Measurements from ENCODE around the gene MIA. TPM values are rescaled to one million over a fixed set of nuclear protein-coding genes. Genes with fewer than 3 reads are reported as not detected.
"Not testable (repeated sequence)": the region's sequence is repeated elsewhere in the genome, so short reads cannot be mapped to it uniquely, and the experiment has no call there.

The MIA gene
- total and polyA plus RNA-seq, 2 of the 8 experiments (the other 6 are each of a cell fraction or from before 2014, with no cell fraction given) = not detected

DNA sequence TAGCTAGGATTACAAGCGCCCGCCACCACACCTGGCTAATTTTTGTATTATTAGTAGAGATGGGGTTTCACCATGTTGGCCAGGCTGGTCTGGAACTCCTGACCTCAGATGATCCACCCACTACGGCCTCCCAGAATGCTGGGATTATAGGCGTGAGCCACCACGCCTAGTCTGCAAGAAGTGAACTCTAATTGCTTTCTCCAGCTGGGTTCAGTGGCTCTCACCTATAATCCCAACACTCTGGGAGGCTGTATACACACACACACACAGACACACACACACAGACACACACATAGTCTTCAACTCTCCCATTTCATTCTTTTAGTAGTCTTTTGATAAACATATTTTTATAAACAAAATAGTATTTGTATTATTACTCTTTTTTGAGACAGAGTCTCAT lies 45.3 kb upstream of the MIA start:
- not testable (repeated sequence) for H3K9me3 ChIP-seq (ENCODE audit: insufficient read depth in 2 of 2, low read depth in 1 of 2, low read length in 1 of 2); H4K91ac ChIP-seq (replicated peaks; ENCODE audit: insufficient read length, low read length); H2BK20ac ChIP-seq (ENCODE audit: low read length); H4K5ac ChIP-seq (ENCODE audit: insufficient read length, low read depth, low read length); H3K23me2 ChIP-seq (ENCODE audit: low read depth, low read length); H3K27ac ChIP-seq (ENCODE audit: low read depth, low read length); H2BK5ac ChIP-seq (ENCODE audit: low read depth, low read length); H2AK5ac ChIP-seq (ENCODE audit: low read depth, low read length); H3K23ac ChIP-seq (ENCODE audit: insufficient read length); H3K79me1 ChIP-seq (ENCODE audit: low read depth, low read length); H4K20me1 ChIP-seq (replicated peaks in 1 of 2; ENCODE audit: control insufficient read depth in 1 of 2, insufficient read depth in 2 of 2, low read length in 2 of 2); H3K79me2 ChIP-seq (ENCODE audit: control insufficient read depth in 1 of 2, insufficient read depth in 2 of 2, low read length in 2 of 2); H3K27me3 ChIP-seq (replicated peaks in 1 of 4; ENCODE audit: control insufficient read depth in 3 of 4, extremely low read depth in 1 of 4, insufficient read depth in 3 of 4, low read length in 3 of 4); H3K4me1 ChIP-seq (replicated peaks in 1 of 4; ENCODE audit: control insufficient read depth in 3 of 4, insufficient read depth in 4 of 4, low read length in 3 of 4); H3K56ac ChIP-seq (replicated peaks; ENCODE audit: insufficient read length, low read depth, low read length); H3K9ac ChIP-seq (replicated peaks in 1 of 4; ENCODE audit: extremely low read depth in 1 of 4, low read depth in 3 of 4, low read length in 3 of 4); H2BK120ac ChIP-seq (replicated peaks; ENCODE audit: low read depth, low read length); H2BK12ac ChIP-seq (ENCODE audit: low read depth, low read length); H3K4me2 ChIP-seq (ENCODE audit: insufficient read depth in 1 of 2, low read depth in 2 of 2, low read length in 2 of 2); FAIRE-seq; H2BK15ac ChIP-seq (ENCODE audit: low read length); H2AFZ ChIP-seq (ENCODE audit: low read length); H4K8ac ChIP-seq (ENCODE audit: extremely low read depth, insufficient read depth, low read length); DNase-seq (ENCODE audit: low read depth in 1 of 2, low spot score in 2 of 2); H3K4ac ChIP-seq (replicated peaks; ENCODE audit: insufficient read length, low read depth, low read length); H3K18ac ChIP-seq (ENCODE audit: extremely low read depth, low read length); H3K14ac ChIP-seq (ENCODE audit: insufficient read length); H3K4me3 ChIP-seq (ENCODE audit: extremely low read depth in 1 of 4, insufficient read depth in 2 of 4, low read depth in 3 of 4, low read length in 4 of 4)
- POLR2A ChIA-PET (ENCODE audit: partially characterized antibody) = interaction anchor here (0.6 to 2.0 kb wide), 7 partner anchors 10 to 161 kb away, joined by 3 to 6 read pairs (median 3); partner anchors contain the start of genes ACTMAP and EGLN2
- CTCF ChIA-PET (ENCODE audit: partially characterized antibody) = interaction anchor here (0.7 to 1.4 kb wide), 3 partner anchors 9 to 524 kb away, joined by 3 to 4 read pairs (median 4); no protein-coding TSS in a partner anchor
- 89% methylated on average over 5 of the region's 5 CpGs; no CpG with 5 or more reads in 1 of the 2 experiments for WGBS, 2 experiments (ENCODE audit: extremely low coverage in 1 of 2, insufficient coverage in 1 of 2, insufficient read length in 1 of 2, insufficient replicate concordance in 2 of 2, low coverage in 1 of 2, low lambda C conversion rate in 2 of 2, missing lambda C conversion rate in 1 of 2)
- peaks cover 4 to 26% (median 14%) of the 10 kb centered on the region in 4 experiments; a peak in 6 of 8 replicates for H3K36me3 ChIP-seq (ENCODE audit: control insufficient read depth in 2 of 4, insufficient read depth in 4 of 4, low read length in 3 of 4)

DNA sequence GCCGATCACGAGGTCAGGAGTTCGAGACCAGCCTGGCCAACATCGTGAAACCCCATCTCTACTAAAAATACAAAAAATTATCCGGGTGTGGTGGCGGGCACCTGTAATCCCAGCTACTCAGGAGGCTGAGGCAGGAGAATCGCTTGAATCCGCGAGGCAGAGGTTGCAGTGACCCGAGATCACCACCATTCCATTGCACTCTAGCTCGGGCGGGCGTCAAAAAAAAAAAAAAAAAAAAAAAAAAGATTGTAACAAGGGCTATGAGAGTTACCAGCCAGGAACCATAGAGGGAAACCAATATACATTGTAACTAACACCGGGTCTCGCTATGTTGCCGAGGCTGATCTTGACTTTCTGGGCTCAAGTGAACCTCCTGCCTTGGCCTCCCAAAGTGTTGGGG lies 43.0 kb upstream of the MIA start:
- CTCF ChIA-PET (ENCODE audit: partially characterized antibody) = interaction anchor here (1.0 to 2.3 kb wide), 3 partner anchors 10 to 15 kb away, joined by 3 to 10 read pairs (median 4); partner anchors contain the start of genes COQ8B and ITPKC
- WGBS, 2 experiments (ENCODE audit: extremely low coverage in 1 of 2, insufficient coverage in 1 of 2, insufficient read length in 1 of 2, insufficient replicate concordance in 2 of 2, low coverage in 1 of 2, low lambda C conversion rate in 2 of 2, missing lambda C conversion rate in 1 of 2) = 93% methylated on average over 16 of the region's 16 CpGs; no CpG with 5 or more reads in 1 of the 2 experiments

More for the DNA sequence above, 43.0 kb upstream of the MIA start:
- H3K27ac ChIP-seq (ENCODE audit: low read depth, low read length); H3K27me3 ChIP-seq (replicated peaks in 1 of 4; ENCODE audit: control insufficient read depth in 3 of 4, extremely low read depth in 1 of 4, insufficient read depth in 3 of 4, low read length in 3 of 4); H2AK5ac ChIP-seq (ENCODE audit: low read depth, low read length); H3K4me3 ChIP-seq (ENCODE audit: extremely low read depth in 1 of 4, insufficient read depth in 2 of 4, low read depth in 3 of 4, low read length in 4 of 4); H3K23ac ChIP-seq (ENCODE audit: insufficient read length); H2BK5ac ChIP-seq (ENCODE audit: low read depth, low read length); H3K4ac ChIP-seq (replicated peaks; ENCODE audit: insufficient read length, low read depth, low read length); H4K5ac ChIP-seq (ENCODE audit: insufficient read length, low read depth, low read length); H3K79me2 ChIP-seq (ENCODE audit: control insufficient read depth in 1 of 2, insufficient read depth in 2 of 2, low read length in 2 of 2); H4K20me1 ChIP-seq (replicated peaks in 1 of 2; ENCODE audit: control insufficient read depth in 1 of 2, insufficient read depth in 2 of 2, low read length in 2 of 2); H2BK12ac ChIP-seq (ENCODE audit: low read depth, low read length); H3K18ac ChIP-seq (ENCODE audit: extremely low read depth, low read length); H4K91ac ChIP-seq (replicated peaks; ENCODE audit: insufficient read length, low read length); H3K9ac ChIP-seq (replicated peaks in 1 of 4; ENCODE audit: extremely low read depth in 1 of 4, low read depth in 3 of 4, low read length in 3 of 4); H4K8ac ChIP-seq (ENCODE audit: extremely low read depth, insufficient read depth, low read length); H2BK120ac ChIP-seq (replicated peaks; ENCODE audit: low read depth, low read length); H3K14ac ChIP-seq (ENCODE audit: insufficient read length); H2BK20ac ChIP-seq (ENCODE audit: low read length); DNase-seq (ENCODE audit: low read depth in 1 of 2, low spot score in 2 of 2); H3K23me2 ChIP-seq (ENCODE audit: low read depth, low read length); H3K79me1 ChIP-seq (ENCODE audit: low read depth, low read length); FAIRE-seq; H3K56ac ChIP-seq (replicated peaks; ENCODE audit: insufficient read length, low read depth, low read length); H3K4me2 ChIP-seq (ENCODE audit: insufficient read depth in 1 of 2, low read depth in 2 of 2, low read length in 2 of 2); H3K9me3 ChIP-seq (ENCODE audit: insufficient read depth in 2 of 2, low read depth in 1 of 2, low read length in 1 of 2); H3K4me1 ChIP-seq (replicated peaks in 1 of 4; ENCODE audit: control insufficient read depth in 3 of 4, insufficient read depth in 4 of 4, low read length in 3 of 4); H2BK15ac ChIP-seq (ENCODE audit: low read length); H2AFZ ChIP-seq (ENCODE audit: low read length): not testable (repeated sequence)
- peaks cover 4 to 34% (median 20%) of the 10 kb centered on the region in 4 experiments; a peak in 6 of 8 replicates for H3K36me3 ChIP-seq (ENCODE audit: control insufficient read depth in 2 of 4, insufficient read depth in 4 of 4, low read length in 3 of 4)
- POLR2A ChIA-PET (ENCODE audit: partially characterized antibody) = interaction anchor here (1.0 to 2.1 kb wide), 3 partner anchors 11 to 92 kb away, joined by 3 to 9 read pairs (median 3); no protein-coding TSS in a partner anchor

All from H1 (cell line).